ENCODE data around the gene EHMT1. TPM values are rescaled to one million over a fixed set of nuclear protein-coding genes. Genes with fewer than 3 reads are reported as not detected.
A peak's percentile ranks its signal among the peaks of the same experiment; 100 is the strongest.

The EHMT1 gene
- total RNA-seq, 1 donor = 43.6 TPM

DNA sequence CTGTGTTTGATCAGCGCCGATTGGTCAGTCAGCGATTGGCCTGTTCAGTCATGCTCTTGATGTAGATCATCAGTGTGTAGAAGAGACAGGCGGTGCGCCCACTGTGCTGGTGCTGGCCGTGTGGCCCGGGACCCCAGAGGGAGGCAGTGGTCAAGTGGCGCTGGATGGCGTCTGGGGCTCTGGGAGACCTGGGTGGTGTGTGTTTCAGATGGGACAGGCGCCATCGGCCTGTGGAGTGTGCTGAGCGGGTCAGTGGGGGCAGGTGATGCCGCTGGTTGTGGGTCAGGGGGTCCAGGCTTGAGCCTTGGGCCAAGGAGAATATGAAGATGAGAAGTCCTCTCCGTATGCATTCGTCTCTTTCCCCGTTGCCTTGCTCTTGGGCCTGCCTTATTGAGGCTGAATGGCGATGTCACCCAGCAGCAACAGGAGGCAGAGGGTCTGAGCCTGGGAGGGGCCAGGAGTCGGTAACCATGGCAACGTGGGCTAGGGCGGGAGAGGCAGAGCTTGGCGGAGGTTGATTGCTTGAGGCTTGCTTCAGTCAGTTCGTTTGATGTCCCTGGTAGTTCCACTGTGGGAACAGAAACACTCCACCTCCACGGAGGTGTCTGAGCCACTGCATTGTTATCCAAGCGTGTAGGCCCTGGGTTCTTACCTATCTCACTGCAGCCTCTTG is 141.0 kb downstream of the EHMT1 start:
- H3K4me3 ChIP-seq (ENCODE audit: low read depth, low read length) = no peak overlapping the region
- TF ChIP-seq, protein P1, sequence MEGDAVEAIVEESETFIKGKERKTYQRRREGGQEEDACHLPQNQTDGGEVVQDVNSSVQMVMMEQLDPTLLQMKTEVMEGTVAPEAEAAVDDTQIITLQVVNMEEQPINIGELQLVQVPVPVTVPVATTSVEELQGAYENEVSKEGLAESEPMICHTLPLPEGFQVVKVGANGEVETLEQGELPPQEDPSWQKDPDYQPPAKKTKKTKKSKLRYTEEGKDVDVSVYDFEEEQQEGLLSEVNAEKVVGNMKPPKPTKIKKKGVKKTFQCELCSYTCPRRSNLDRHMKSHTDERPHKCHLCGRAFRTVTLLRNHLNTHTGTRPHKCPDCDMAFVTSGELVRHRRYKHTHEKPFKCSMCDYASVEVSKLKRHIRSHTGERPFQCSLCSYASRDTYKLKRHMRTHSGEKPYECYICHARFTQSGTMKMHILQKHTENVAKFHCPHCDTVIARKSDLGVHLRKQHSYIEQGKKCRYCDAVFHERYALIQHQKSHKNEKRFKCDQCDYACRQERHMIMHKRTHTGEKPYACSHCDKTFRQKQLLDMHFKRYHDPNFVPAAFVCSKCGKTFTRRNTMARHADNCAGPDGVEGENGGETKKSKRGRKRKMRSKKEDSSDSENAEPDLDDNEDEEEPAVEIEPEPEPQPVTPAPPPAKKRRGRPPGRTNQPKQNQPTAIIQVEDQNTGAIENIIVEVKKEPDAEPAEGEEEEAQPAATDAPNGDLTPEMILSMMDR (IDR thresholded peaks at IDR 0.05; ENCODE audit: insufficient read depth, low read depth, low read length) = no peak
- no peak for DNase-seq (ENCODE audit: low read depth)

DNA sequence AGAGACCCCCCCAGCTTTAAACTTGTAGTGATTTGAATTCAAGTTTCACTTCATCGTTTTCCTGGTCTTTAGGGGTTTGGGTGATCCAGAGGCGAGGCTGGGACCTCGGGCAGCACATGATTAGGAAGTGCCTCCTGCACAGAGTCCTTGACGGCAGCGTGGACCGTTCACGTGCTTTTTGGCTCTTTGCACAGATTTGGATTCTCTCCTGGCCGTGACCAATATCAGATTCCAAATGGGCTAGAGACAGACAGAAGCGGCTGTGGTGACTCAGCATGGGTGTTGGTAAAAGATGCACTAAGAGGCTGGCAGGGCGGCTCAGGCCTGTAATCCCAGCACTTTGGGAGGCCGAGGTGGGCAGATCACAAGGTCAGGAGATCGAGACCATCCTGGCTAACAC is 141.6 kb downstream of the EHMT1 start:
- no peak for DNase-seq (ENCODE audit: low read depth)
- TF ChIP-seq, protein P1 (IDR thresholded peaks at IDR 0.05; ENCODE audit: insufficient read depth, low read depth, low read length) = no peak
- H3K4me3 ChIP-seq (ENCODE audit: low read depth, low read length) = no peak overlapping the region

- no peak overlapping the region for H3K4me3 ChIP-seq (ENCODE audit: low read depth, low read length)
- TF ChIP-seq, protein P1 (IDR thresholded peaks at IDR 0.05; ENCODE audit: insufficient read depth, low read depth, low read length) = no peak
- no peak for DNase-seq (ENCODE audit: low read depth)
Observed at GRCh38 chr9:137761032-137761431, 142.2 kb downstream of the EHMT1 start.

GRCh38 chr9:137761793-137762192 is 143.0 kb downstream of the EHMT1 start:
- no peak overlapping the region for H3K4me3 ChIP-seq (ENCODE audit: low read depth, low read length)
- TF ChIP-seq, protein P1 (IDR thresholded peaks at IDR 0.05; ENCODE audit: insufficient read depth, low read depth, low read length) = no peak
- no peak for DNase-seq (ENCODE audit: low read depth)

- TF ChIP-seq, protein P1 (IDR thresholded peaks at IDR 0.05; ENCODE audit: insufficient read depth, low read depth, low read length) = no peak
- no peak overlapping the region for H3K4me3 ChIP-seq (ENCODE audit: low read depth, low read length)
- peak; percentile 59 for DNase-seq (ENCODE audit: low read depth)
Observed at GRCh38 chr9:137762414-137763061, 143.7 kb downstream of the EHMT1 start.

DNA sequence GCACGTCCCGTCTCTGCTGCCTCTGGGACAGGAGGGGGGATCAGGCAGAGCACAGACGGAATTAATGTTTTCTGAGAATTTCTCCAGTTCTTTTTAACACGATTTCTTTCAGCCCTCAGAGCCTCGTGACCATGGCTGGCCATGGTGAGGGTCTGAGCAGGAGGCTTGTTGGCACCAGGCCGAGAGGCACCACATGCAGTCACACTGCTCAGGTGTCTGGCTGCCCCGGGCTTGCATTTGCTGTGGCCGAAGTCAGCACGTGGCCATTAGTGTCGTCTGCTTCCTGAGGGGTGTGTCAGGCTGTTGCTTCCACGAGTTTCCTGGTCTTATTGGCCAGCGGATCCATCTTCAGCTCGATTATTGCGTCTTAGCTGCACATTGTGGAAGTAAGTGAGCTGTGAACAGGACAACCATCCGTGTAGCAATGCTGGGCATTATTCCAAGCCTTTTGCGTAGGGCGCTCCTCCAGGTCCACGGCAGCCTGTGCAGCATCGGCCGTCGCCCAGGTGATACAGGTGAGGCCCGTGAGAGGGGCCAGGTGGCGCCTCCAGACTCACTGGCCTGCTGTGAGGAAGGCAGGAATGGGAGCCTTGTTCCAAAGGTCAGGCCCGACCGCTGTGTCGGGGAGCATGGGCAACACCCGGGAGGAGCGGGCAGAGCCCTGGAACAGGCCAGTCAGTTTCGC is 144.6 kb downstream of the EHMT1 start:
- TF ChIP-seq, protein P1 (IDR thresholded peaks at IDR 0.05; ENCODE audit: insufficient read depth, low read depth, low read length) = no peak
- DNase-seq (ENCODE audit: low read depth) = no peak
- no peak overlapping the region for H3K4me3 ChIP-seq (ENCODE audit: low read depth, low read length)
